Endothelial cell of umbilical vein (primary cell): ENCODE measurements around the gene SLC6A19. TPM values are rescaled to one million over a fixed set of nuclear protein-coding genes. Genes with fewer than 3 reads are reported as not detected.

Experiments used
- BruUV-seq: library from RNA; stranded (reverse); fragments of 400-500 nt; replicated peaks from 2 replicates; lab custom pipeline; 2021; lab: Mats Ljungman, UMichigan
- CTCF ChIA-PET: fragments of 300-600, 350-600 bp; sonication (Branson Sonifier 250); formaldehyde crosslinking; loops from one replicate; lab custom pipeline; 2021; ENCODE audit warnings: antibody characterized with exemption, inconsistent platforms; lab: Charles Lee
- POLR2A ChIA-PET: fragments of 300-600, 350-600 bp; sonication (Branson Sonifier 250); formaldehyde crosslinking; loops from one replicate; lab custom pipeline; 2021; ENCODE audit warnings: antibody characterized with exemption, inconsistent platforms; lab: Charles Lee
- DNase-seq: peaks from one replicate; pipeline ENCODE4 v3.0.0-alpha.2; 2011; ENCODE audit warnings: low read depth, low spot score
- FAIRE-seq: peaks from 2 replicates; lab custom pipeline; 2011; peaks lifted over from hg19 to GRCh38; lab: Jason Lieb, UNC
- H2AFZ ChIP-seq: 2 replicates; pipeline ENCODE4 v1.6.0; 2012; ENCODE audit warnings: low read depth, low read length, control low read depth, inconsistent platforms
- H3K27ac ChIP-seq: 2 replicates; pipeline ENCODE4 v1.5.1; 2011; ENCODE audit warnings: low read depth, mild to moderate bottlenecking, control low read depth, low read length, moderate library complexity; ENCODE audit not compliant: insufficient read depth
- H3K27me3 ChIP-seq, 2 experiments: 2 replicates each; pipeline versions ENCODE4 v1.6.0 to v1.6.1; 2011; ENCODE audit warnings: low read length in 2 of 2, mixed read lengths in 1 of 2; ENCODE audit not compliant: control insufficient read depth in 2 of 2, insufficient read depth in 2 of 2
- H3K36me3 ChIP-seq, 2 experiments: 2 replicates in 1 of 2; 3 replicates in 1 of 2; pipeline ENCODE4 v1.5.1; 2011; ENCODE audit warnings: low read length in 2 of 2, mild to moderate bottlenecking in 1 of 2, moderate library complexity in 1 of 2; ENCODE audit not compliant: control insufficient read depth in 2 of 2, insufficient read depth in 2 of 2; ENCODE audit errors: extremely low read depth in 1 of 2
- H3K4me1 ChIP-seq: 3 replicates; pipeline ENCODE4 v1.5.1; 2011; ENCODE audit warnings: mild to moderate bottlenecking, low read length; ENCODE audit not compliant: control insufficient read depth, insufficient read depth; ENCODE audit errors: extremely low read depth
- H3K4me2 ChIP-seq: 2 replicates; pipeline ENCODE4 v1.6.1; 2011; ENCODE audit warnings: low read length, control low read depth, mixed read lengths; ENCODE audit not compliant: insufficient read depth
- H3K4me3 ChIP-seq, 3 experiments: fragments of 200-600 bp in 1 of 3; sonication (generic), shearing (Covaris generic) in 1 of 3; replicated peaks in 1 of 3; 2 replicates each; pipeline ENCODE4 v1.5.1; 2011 to 2016; ENCODE audit warnings: control low read depth in 3 of 3, low read length in 3 of 3, mild to moderate bottlenecking in 2 of 3, inconsistent platforms in 1 of 3, low read depth in 1 of 3, moderate library complexity in 1 of 3; ENCODE audit not compliant: insufficient read depth in 1 of 3
- H3K79me2 ChIP-seq: 2 replicates; pipeline ENCODE4 v1.6.0; 2012; ENCODE audit warnings: low read length, inconsistent platforms; ENCODE audit not compliant: control insufficient read depth, insufficient read depth
- H3K9ac ChIP-seq: replicated peaks from 2 replicates; pipeline ENCODE3; 2011; ENCODE audit warnings: low read length, control low read depth; ENCODE audit not compliant: insufficient read depth; ENCODE audit errors: extremely low read depth
- H3K9me1 ChIP-seq: replicated peaks from 3 replicates; pipeline ENCODE4 v1.6.0; 2011; ENCODE audit warnings: mild to moderate bottlenecking, low read length; ENCODE audit not compliant: control insufficient read depth, insufficient read depth; ENCODE audit errors: extremely low read depth
- H3K9me3 ChIP-seq: replicated peaks from 2 replicates; pipeline ENCODE4 v1.5.1; 2012; ENCODE audit warnings: low read length, inconsistent platforms; ENCODE audit not compliant: control insufficient read depth, insufficient read depth
- H4K20me1 ChIP-seq: replicated peaks from 2 replicates; pipeline ENCODE3; 2011; ENCODE audit warnings: mild to moderate bottlenecking, low read length; ENCODE audit not compliant: control insufficient read depth, insufficient read depth; ENCODE audit errors: extremely low read depth
- FOS ChIP-seq: IDR thresholded peaks from 2 replicates; pipeline ENCODE4 v1.6.1; 2011; ENCODE audit warnings: mild to moderate bottlenecking, low read length, moderate library complexity, borderline replicate concordance; ENCODE audit not compliant: insufficient read depth
- JUN ChIP-seq: IDR thresholded peaks from 2 replicates; pipeline ENCODE4 v1.6.1; 2011; ENCODE audit warnings: borderline replicate concordance, low read depth; ENCODE audit not compliant: insufficient read length, insufficient read depth
- MYC ChIP-seq: IDR thresholded peaks from one replicate; pipeline ENCODE4 v1.6.1; 2011; ENCODE audit warnings: mild to moderate bottlenecking, low read depth, low read length
- POLR2A ChIP-seq: IDR thresholded peaks from 2 replicates; pipeline ENCODE4 v1.6.1; 2012; ENCODE audit warnings: low read depth, mild to moderate bottlenecking, control low read depth, low read length
- POLR2AphosphoS5 ChIP-seq: IDR thresholded peaks from 2 replicates; pipeline ENCODE4 v1.6.1; 2012; ENCODE audit warnings: low read depth, mild to moderate bottlenecking, control low read depth, low read length, moderate library complexity; ENCODE audit not compliant: insufficient read depth
- dilution Hi-C: fragments of 300-500 bp; cut with MboI; formaldehyde crosslinking; loops from one replicate; pipeline ENCODE4 v1.15.0; 2019; ENCODE audit warnings: low sequenced_read_pairs; ENCODE audit not compliant: extremely low pct_ligation_motif_present
- intact Hi-C: fragments of 100-400 bp; cut with micrococcal nuclease; formaldehyde crosslinking; loops from one replicate; pipeline ENCODE4 v1.10.0; 2022
- polyA plus RNA-seq, 4 experiments: library from polyadenylated mRNA; depleted of rRNA in 3 of 4; stranded (reverse) in 3 of 4; unstranded in 1 of 4; fragments of >200 nt; gene quantifications; 2 replicates each; pipeline versions ENCODE4 v1.2.1 to v1.2.3, GENCODE V29; 2011 to 2012; ENCODE audit warnings: missing spikeins in 1 of 4
- total RNA-seq: library from RNA; stranded (reverse); gene quantifications from 2 replicates; pipeline ENCODE4 v1.2.3, GENCODE V29; 2021
- TF ChIP-seq, protein P1 (sequence below): IDR thresholded peaks from 2 replicates; pipeline ENCODE4 v1.6.1; 2011; ENCODE audit not compliant: insufficient read depth, insufficient read length

The SLC6A19 gene
- total and polyA plus RNA-seq, 2 donors (not counting 3 experiments of a cell fraction or from before 2014, with no cell fraction given): not detected

GRCh38 chr5:1199649-1200494, 1.5 kb upstream of the SLC6A19 start:
- H3K9me1 ChIP-seq: no peaks in the 10 kb centered on the region
- TF ChIP-seq, protein P1, sequence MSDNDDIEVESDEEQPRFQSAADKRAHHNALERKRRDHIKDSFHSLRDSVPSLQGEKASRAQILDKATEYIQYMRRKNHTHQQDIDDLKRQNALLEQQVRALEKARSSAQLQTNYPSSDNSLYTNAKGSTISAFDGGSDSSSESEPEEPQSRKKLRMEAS: no peak
- TF ChIP-seq JUN (no peak), FOS (no peak), POLR2A (no peak), POLR2AphosphoS5 (no peak), MYC (no peak)
- CTCF ChIA-PET: no interaction called here
- no peaks in the 10 kb centered on the region for H3K79me2 ChIP-seq
- dilution Hi-C loops: no loop called here
- H3K36me3 ChIP-seq: no peaks in the 10 kb centered on the region
- FAIRE-seq (no peak), DNase-seq (no peak)
- H4K20me1 ChIP-seq: no peaks in the 10 kb centered on the region
- H3K4me1 ChIP-seq: no peaks in the 10 kb centered on the region
- intact Hi-C loops: no loop called here
- H3K27me3 ChIP-seq: no peaks in the 10 kb centered on the region
- H2AFZ ChIP-seq: no peak overlapping the region
- H3K27ac ChIP-seq: no peak overlapping the region
- H3K9me3 ChIP-seq: no peaks in the 10 kb centered on the region
- POLR2A ChIA-PET: no interaction called here
- no peak overlapping the region for H3K9ac ChIP-seq
- no peak overlapping the region for H3K4me2 ChIP-seq
- no peak overlapping the region for H3K4me3 ChIP-seq
- no TSS peak for BruUV-seq
